Glomerular endothelial cell (primary cell): ENCODE results near the gene RRH. TPM values are rescaled to one million over a fixed set of nuclear protein-coding genes. Genes with fewer than 3 reads are reported as not detected.

Experiments
- DNase-seq: peaks from one replicate; pipeline ENCODE4 v3.0.0-alpha.2; 2011; ENCODE audit warnings: low read depth, low spot score; ENCODE audit errors: extremely low read depth
- total RNA-seq: library from RNA; depleted of rRNA; stranded (reverse); fragments of >200 nt; gene quantifications from 2 replicates; pipeline ENCODE4 v1.2.3, GENCODE V29; 2015

Gene RRH
- total RNA-seq, 1 donor from 2014 or later = not detected

- no peak for DNase-seq
These were observed 52.0 kb downstream of the RRH start for GRCh38 chr4:109879636-109880314.

DNA sequence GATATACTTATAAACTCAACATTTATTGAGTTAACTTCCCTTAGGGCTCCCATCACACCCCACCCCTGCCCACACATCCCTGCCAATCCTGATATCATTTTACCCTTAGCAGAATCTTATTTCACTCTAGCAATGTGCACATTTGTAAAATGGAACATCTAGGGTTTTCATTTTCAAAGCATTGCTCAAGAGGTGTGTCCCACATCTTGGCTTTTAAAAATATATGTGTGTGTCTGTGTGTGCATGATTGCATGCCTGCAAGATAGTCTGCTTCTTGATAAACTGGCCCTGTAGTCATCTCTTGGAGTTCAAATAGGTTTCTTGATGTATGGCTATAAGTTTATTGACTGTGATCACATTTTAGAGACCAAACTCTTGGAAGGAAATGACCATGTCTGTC lies 58.5 kb downstream of the RRH start:
- DNase-seq = no peak

- DNase-seq = no peak
These were observed 59.3 kb downstream of the RRH start for GRCh38 chr4:109887071-109887470.

DNA sequence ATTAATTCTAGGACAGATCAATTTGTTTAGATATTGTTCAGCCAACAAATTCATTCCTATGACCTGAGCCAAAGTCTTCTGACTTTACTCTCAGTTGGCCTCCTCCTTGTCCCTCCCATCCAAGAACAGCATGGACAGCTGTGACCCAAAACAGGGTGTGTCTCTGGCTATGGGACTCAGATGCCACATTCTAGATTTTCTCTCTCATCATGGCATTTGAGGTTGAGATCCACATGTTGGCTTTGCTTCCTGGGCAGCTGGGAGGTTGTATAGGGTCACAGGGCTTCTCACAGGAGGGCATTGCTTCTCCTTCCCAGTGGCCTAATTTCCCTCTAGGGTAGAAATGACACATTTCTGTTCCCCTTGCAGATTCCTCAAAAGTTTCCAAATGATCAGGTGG lies 62.3 kb downstream of the RRH start:
- no peak for DNase-seq

Other genes starting within 250 kb of the RRH start
- gene CASP6, start 124.5 kb upstream of the RRH start, total RNA-seq = 33.0 and 37.6 TPM in 2 replicates
- 10.3 and 39.8 TPM in 2 replicates for gene PLA2G12A, start 97.9 kb upstream of the RRH start, total RNA-seq
- gene CFI, start 26.0 kb upstream of the RRH start, total RNA-seq = 45.9 and 61.9 TPM in 2 replicates
- 12.1 and 13.2 TPM in 2 replicates for gene GAR1, start 12.2 kb upstream of the RRH start, total RNA-seq
- 0.15 and 0.18 TPM in 2 replicates for gene LRIT3, start 20.1 kb downstream of the RRH start, total RNA-seq
- gene EGF, start 84.9 kb downstream of the RRH start, total RNA-seq = 0.10 and 0.41 TPM in 2 replicates